ENCODE results near the gene LCN12.
A peak's percentile ranks its signal among the peaks of the same experiment; 100 is the strongest.

Gene LCN12

DNA sequence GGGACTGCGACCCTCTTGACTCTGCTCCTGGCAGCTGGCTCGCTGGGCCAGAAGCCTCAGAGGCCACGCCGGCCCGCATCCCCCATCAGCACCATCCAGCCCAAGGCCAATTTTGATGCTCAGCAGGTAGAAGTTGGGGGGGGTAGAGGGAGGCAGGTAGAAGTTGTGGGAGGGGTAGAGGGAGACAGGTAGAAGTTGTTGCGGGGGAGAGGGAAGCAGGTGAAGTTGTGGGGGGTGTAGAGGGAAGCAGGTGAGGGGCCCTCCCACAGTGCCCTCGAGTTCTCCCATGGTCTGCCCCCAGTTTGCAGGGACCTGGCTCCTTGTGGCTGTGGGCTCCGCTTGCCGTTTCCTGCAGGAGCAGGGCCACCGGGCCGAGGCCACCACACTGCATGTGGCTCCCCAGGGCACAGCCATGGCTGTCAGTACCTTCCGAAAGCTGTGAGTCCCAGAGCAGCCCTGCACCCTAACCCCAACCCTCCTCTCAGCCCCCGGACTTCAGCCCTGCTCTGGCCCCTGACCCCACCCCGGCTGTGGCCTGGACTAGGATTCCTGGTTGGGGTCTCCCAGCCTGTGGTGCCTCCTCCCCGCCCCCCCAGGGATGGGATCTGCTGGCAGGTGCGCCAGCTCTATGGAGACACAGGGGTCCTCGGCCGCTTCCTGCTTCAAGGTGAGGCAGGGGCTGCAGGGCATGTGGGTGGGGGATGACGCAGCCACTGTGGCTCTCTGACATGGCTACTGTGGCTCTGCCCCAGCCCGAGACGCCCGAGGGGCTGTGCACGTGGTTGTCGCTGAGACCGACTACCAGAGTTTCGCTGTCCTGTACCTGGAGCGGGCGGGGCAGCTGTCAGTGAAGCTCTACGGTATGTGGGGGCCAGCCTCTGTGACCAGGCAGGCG is 6.5 kb upstream of the LCN12 start:
- no peak for DNase-seq

DNA sequence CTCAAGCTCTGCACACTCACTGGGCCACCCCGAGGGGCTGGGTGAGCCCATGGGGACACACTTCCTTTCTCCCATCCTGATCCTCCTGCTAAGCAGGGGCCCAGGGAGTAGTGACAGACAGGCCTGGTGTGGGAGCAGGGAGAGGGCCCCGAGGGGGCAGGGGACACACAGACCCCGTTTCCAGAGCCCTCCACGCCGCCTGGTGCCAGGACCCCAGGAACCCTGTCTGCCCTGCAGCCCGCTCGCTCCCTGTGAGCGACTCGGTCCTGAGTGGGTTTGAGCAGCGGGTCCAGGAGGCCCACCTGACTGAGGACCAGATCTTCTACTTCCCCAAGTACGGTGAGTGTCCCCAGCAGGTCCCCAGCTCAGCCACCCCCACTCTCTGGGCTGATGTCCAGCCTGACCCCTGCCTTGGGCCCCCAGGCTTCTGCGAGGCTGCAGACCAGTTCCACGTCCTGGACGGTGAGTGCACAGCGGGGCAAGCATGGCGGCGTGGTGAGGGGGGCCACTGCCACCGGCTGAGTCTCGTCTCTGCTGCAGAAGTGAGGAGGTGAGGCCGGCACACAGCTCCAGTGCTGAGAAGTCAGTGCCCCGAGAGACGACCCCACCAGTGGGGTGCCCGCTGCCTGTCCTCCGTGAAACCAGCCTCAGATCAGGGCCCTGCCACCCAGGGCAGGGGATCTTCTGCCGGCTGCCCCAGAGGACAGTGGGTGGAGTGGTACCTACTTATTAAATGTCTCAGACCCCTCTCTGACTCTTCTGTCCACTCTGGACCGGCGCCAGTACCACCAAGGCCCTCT is 5.6 kb upstream of the LCN12 start:
- no peak for DNase-seq

DNA sequence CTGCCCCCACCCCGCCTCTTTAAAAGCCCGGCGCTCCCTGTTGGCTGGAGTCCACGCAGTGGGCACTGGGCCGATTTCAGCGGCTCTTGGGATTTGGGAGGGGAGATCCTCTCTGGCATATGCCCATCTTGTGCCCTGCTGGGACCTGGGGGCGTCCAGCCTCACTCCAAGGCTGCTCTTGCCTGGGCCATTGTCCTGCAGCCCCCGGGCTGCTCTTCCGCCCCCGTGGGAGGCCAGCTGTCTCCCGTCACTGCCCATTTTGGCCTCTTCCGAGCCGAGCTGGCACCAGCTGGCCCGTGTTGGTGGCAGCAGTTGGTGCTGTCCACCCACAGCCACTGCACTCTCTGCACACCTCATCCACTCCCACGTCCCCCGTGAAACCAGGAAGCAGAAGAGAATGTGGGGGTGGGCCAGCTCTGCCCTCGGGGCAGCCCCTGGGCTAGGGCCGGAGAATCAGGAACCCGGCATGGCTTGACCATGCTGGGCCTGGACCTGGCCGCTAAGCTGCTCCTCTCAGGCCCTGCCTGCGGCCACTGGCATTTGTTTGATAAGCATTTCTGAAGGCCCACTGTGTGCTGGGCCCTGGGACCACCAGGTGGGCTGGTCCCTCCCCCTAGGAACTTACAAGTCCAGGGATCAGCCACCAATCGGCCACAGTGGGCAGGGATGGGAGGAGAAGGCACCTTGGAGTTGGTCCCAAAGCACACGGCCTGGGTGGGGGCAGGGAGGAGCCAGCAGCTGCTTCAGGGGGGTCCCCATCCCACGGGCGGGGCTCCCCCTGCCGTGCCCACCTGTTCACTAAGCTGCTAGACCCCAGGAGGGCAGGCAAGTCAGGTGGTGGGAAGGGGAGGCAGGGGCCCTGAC is 4.8 kb upstream of the LCN12 start:
- DNase-seq: no peak

DNA sequence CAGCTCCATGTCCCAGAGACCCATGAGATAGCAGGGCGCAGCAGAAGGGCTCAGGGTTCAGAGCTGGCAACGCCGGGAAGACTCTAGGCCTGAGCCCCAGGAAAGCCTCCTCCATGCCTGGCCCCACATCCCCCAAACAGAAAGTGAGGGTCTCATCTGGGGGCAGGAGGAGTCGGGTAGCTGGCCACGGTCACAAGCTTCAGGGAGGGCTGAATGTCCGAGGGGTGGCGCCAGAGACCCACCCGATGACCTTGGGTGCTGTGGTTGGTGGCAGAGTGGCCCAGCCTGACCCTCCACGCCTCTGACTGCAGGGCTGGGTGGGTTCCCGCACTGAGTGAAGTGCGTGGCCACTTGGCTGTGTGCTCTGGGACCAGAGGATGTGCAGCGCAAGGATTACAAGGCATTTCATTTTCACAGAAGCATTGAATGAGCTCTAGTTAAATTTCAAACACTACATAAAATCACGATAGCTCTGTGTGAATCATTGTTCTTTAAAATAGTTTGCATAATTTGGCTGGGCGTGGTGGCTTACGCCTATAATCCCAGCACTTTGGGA is 4.0 kb upstream of the LCN12 start:
- no peak for DNase-seq

DNA sequence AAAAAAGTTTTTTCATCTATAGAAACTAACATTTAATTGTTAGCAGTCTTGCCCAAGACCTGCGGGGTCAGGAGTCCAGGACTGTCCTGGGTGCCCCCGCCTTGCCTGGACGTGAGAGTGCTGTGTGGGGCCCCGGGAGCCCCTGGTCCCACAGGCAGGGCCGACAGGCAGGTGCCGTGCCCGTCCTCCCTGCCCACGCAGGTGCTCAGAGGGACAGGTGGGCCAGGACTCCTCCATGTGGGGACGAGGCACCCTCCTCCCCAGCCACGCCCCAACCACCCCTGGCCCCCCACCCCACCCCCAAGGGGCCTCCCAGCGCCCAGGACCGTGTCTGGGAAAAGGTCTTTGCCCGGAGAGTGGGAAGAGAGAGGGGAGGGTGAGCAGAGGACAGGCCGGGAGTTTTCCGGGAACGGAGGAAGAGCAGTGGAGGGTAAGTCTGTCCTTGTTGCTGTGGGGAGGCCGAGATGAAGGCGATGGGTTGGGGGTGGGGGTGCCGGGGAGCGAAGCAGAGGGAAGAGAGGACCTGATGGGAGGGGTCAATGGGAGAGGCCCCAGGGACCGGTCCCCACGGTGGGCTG is 2.7 kb upstream of the LCN12 start:
- no peak for DNase-seq

DNA sequence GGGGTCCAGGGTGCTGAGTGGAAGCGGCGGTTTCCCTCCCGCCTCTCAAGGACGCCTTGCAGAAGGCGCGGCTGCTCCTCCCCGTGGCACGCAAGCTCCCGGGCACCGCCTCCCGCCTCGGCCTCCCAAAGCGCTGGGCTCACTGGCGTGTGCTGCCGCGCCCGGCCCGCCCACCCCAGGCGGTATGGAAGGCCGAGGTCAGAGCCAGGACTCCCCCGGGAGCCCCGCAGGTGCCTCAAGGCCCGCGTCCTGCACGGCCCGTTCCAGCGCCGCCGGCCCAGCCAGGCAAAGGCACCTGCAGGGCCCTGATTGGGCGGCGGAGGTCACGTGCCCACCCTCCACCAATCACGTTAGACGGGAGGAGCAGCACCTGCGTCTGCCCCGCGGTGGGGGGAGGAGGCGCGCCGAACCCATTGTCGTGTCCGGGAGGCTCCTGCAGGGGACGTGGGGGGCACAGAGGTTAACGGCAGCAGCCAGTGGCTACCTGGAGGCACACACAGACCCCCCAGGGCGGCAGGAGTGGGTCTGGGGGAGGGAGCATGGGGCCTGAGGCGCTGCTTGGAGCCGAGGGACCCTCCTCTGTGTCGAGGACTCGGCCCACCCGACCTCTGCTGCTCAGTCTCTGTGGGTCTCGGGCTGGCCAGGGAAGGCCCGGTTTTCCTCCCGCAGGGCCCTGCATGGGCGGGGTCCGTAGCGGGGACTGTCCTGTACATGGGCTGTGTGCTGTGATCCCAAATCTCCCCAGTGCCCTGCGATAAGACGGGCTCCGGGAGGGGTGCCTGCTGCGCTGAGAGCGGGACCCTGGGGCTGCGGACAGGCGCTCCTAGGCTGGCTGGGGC is 2.0 kb upstream of the LCN12 start:
- peak; percentile 92 for DNase-seq

DNA sequence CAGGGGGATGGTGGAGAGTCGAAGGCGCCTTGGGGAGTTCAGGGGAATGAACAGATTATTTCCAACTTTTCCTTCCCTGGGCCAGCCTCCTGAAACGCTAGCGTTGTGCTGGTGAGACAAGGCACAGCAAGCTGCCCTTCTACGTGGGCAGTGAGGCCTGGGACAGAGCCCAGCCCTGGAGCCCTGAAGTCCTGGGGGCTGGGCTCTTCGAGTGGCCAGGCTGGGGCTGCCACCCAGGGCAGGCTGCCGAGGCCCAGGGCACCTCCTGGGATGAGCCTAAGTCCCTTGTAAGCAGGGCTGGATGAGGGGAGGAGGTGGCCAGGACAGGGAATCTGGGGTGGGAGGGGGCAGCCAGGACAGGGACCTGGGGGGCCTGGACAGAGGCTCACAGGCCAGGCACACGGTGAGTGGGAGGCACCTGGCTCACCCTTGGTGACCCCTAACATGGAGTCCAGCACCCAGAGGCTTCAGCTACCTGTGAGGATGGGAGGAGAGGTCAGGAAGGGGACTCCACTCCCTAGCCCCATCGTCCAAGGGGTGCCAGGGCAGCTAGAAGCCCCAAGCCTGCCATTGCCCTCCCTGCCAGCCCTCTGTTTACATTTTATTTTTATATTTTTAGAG is 1.3 kb upstream of the LCN12 start:
- DNase-seq: no peak

DNA sequence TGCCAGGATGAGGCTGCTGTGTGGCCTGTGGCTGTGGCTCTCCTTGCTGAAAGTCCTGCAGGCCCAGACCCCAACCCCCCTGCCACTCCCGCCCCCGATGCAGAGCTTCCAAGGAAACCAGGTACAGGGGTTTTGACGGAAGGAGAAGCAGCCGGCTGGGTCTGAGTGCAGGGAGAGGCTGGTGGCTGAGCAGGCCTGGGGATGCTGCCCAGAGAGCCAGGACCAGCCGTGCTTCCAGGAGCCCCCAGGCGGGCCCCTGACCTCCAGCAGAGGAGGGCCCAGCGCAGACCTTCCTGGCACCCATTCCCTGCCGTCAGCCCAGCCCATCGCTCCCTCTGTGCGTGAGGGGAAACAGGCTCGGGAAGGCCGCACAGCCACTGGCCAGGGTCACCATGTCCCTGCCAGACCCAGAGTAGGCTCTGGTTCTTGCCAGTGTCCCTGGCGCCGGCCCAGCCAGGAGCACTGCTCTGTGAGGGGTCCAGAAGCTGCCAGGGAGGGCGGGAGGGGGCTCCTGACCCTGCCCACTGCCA is 313 bp downstream of the LCN12 start:
- no peak for DNase-seq

DNA sequence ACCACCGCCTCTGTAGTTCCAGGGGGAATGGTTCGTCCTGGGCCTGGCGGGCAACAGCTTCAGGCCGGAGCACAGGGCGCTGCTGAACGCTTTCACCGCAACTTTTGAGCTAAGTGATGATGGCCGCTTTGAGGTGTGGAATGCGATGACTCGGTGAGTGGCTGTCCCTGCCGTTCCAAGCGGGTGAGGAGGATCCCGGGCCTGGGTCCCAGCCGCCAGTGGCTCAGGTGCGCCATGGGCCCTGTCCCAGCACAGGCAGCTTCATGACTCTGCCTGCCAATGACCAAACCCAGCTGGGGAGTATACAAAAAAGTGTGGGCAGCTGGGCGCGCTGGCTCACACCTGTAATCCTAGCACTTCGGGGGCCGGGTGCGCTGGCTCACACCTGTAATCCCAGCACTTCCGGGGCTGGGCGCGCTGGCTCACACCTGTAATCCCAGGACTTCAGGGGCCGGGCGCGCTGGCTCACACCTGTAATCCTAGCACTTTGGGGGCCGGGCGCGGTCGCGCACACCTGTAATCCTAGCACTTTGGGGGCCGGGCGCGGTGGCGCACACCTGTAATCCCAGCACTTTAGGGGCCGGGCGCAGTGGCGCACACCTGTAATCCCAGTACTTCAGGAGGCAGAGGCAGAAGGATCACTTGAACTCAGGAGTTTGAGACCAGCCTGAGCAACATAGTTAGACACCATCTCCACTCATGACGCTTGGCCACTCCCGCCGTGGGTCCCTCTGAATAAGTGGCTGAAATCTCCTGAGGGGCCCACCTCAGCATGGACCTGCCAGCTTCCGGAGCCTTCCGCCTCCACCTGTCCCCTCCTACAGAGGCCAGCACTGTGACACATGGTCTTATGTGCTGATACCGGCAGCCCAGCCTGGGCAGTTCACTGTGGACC is 1.1 kb downstream of the LCN12 start:
- no peak for DNase-seq

DNA sequence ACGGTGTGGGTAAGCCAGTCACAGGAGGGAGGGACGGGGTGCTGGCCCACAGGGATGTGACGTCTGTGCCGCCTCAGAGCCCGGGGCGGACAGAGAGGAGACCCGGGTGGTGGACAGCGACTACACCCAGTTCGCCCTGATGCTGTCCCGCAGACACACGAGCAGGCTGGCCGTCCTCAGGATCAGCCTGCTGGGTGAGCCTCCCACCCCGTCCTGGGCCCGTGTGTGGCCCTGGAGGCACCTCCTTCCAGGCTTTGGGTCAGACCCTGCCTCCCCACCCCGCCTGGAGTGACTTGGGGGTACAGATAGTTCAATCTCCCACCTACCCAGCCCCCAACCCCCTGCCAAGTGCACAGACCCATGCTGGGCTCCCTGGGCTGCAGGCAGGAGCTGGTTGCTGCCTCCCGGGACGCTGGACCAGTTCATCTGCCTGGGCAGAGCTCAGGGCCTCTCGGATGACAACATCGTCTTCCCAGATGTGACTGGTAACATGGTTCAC is 1.7 kb downstream of the LCN12 start:
- no peak for DNase-seq

DNA sequence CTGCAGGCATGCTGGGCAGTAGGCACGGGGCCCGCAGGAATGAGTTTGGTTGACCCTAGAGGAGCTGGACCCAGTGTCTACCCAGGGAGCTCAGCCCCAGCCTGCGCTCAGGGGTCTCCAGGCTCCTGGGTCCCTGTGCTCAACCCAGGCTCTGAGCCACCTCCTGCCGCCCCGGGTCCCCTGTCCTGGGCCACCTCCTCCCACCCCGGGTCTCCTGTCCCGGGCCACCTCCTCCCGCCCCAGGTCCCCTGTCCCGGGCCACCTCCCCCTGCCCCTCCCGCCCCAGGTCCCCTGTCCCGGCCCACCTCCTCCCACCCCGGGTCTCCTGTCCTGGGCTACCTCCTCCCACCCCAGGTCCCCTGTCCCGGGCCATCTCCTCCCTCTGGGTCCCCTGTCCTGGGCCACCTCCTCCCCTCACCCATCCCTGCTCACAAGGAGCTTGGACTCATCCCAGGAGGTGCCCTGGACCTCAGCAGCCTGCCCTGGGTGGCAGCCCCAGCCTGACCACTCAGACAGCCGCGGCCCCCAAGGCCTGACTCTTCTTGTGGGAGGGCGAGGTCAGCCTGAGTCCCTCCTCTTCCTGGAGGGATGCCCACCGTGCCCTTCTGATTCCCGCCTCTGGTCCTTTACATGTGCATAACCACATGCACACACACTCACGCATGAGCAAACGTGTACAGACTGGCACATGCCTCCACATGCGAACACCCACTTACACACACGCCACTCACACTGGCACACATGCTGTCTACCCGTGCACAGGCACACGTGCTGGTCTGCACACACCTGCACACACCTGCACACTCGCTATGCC is 2.4 kb downstream of the LCN12 start:
- DNase-seq: no peak

DNA sequence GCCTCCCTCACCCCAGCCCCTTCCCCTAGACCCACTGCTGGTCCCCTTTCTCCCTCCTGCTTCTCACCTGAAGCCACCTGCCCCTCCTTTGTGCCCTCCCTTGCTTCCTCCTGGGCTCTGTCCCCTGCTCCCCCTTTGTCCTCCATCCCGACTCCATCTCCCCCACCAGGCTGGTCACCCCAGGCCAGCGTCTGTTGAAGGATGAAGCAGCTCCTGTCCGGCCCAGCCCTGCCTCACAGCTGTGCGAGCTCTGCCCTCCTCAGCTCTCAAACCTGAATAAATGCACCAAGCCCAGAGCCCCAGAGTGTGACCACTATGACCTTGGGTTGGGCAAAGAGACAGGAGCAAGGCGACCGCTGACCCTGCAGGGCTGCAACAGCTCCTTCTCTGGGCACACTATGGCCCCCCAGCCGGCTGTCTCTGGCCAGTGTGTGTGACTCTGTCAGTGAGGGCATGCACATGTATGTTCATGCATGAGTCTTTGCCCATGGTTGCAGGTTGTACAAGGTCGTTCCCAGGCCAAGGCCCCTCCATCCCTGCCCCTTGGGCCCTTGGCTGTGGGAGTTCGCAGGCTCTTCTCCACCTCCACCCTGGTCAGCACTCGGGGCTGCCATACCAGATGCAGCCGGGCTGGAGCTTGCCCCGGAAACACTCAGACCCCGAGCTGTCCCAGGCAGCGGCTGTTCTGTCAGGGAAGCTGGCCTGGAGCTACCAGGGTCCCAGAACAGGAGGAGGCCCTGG is 3.3 kb downstream of the LCN12 start:
- no peak for DNase-seq

DNA sequence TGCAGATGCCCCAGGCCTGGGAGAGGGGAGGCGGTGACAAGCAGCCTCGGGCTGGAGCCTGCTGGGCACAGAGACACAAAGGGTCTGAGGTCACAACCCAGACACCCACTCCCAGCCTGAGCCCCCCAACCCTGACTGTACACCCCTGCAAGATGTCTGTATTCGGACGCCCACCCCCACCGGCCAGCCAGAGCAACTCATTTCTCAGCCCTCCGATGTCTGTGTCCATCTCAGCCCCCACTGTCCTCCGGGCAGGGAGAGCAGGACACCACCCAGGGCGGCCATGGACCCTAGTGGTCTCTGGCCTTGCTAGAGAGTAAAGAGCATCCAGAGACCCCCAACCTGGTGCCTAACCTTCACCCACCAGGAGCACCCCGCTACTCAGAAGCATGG is 3.9 kb downstream of the LCN12 start:
- no peak for DNase-seq

DNA sequence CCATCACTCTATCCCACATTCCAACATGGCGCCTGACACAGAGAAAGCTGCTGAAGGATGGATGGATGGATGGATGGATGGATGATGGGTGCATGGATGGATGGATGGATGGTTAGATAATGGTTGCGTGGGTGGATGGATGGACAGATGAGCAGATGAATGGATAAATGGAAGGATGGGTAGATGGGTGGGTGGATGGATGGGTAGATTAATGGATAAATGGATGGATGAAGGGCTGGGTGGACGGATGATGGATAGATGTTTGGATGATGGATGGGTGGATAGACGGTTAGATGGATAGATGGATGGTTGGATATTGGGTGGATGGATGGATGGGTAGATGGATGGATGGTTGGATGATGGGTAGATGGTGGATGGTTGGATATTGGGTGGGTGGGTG is 4.5 kb downstream of the LCN12 start:
- no peak for DNase-seq

DNA sequence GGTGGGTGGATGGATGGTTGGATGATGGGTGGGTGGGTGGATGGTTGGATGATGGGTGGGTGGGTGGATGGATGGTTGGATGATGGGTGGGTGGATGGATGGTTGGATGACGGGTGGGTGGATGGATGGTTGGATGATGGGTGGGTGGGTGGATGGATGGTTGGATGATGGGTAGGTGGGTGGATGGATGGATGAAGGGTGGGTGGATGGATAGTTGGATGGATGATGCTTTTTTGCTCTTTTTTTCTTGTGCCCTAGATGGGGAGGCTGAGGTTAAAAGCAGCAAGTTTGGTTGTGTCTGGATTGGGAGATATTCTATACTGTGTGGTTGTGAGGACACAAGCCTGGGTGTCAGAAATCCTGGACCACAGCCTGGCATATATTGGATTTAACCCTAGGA is 5.4 kb downstream of the LCN12 start:
- no peak for DNase-seq

DNA sequence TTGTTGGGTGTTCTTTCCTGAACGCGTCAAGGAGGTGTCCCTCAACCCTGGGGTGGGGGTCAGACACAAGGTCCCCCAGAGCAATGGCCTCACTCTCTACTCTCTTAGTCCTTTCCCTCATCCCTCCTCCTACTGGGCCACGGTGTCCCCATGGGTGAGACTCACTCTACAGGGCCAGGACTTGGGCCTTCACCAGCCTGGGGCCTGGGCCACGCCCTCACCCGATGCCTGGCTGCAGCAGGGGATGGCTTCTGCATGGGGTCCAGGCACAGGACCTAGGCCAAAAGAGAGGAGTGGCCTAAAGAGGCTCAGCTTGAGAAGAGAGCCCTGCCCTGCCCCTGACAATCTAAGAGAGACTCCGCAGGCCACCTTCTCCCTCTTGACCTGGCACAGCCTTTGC is 5.8 kb downstream of the LCN12 start:
- DNase-seq: no peak

DNA sequence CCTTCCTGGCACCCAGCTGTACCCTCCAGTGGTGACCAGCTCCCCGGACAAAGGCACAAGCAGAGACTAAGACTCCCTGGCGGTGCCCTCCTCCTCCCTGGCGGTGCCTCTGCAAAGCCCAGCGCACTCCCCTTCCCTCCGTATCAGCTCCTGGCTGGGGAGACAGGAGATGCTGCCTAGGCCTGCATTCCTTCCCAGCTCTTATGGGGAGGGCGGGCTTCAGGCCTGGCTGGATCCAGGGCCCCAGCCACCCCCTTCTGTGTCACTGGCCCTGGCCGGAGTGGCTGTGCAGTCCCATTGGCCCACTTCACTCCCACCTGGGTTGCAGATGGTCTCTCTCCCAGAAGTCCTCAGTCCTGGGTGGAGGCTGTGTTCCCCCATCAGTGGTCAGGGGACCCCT is 6.4 kb downstream of the LCN12 start:
- no peak for DNase-seq

All from NK-92 treated with Interleukin-12 subunit alpha and Interleukin-12 subunit beta, amount 100 ng/mL, for 24 hours (cell line).